GM12878 (cell line): ENCODE measurements around the gene CWF19L1. TPM values are rescaled to one million over a fixed set of nuclear protein-coding genes. Genes with fewer than 3 reads are reported as not detected.

ENCODE experiments used
- ATAC-seq: fragments of 200-7000 bp; cut with Tn5 transposase; 3 replicates; pipeline ENCODE4 v1.9.1; 2020; ENCODE audit warnings: mild to moderate bottlenecking, moderate library complexity
- BruUV-seq: library from RNA; stranded (reverse); fragments of 400-500 nt; replicated peaks from 2 replicates; lab custom pipeline; 2021; lab: Mats Ljungman, UMichigan
- CTCF ChIA-PET: fragments of 300-600 bp; sonication (Branson Sonifier 250); formaldehyde crosslinking; extraction: SDS; loops from one replicate; lab custom pipeline; 2021; ENCODE audit warnings: inconsistent platforms; lab: Yijun Ruan, JAX
- POLR2A ChIA-PET: fragments of 350-600 bp; formaldehyde crosslinking; extraction: SDS; loops from one replicate; lab custom pipeline; 2021; ENCODE audit warnings: inconsistent platforms; lab: Charles Lee
- RAD21 ChIA-PET: fragments of 300-600 bp; sonication (Branson Sonifier 250); formaldehyde crosslinking; loops from one replicate; lab custom pipeline; 2023; ENCODE audit warnings: antibody characterized with exemption; ENCODE audit not compliant: unreplicated experiment; lab: Charles Lee
- SMC1A ChIA-PET: fragments of 300-600 bp; sonication (Branson Sonifier 250); formaldehyde crosslinking; loops from one replicate; lab custom pipeline; 2023; ENCODE audit not compliant: unreplicated experiment, uncharacterized antibody; lab: Charles Lee
- DNase-seq: peaks from one replicate; pipeline ENCODE4 v3.0.0-alpha.2; 2011; ENCODE audit warnings: low read depth, low spot score
- FAIRE-seq: peaks from 3 replicates; lab custom pipeline; 2011; peaks lifted over from hg19 to GRCh38; lab: Jason Lieb, UNC
- H2AFZ ChIP-seq: 2 replicates; pipeline ENCODE4 v1.6.0; 2011; ENCODE audit warnings: low read depth, low read length, control low read depth; ENCODE audit not compliant: control insufficient read depth
- H3K27ac ChIP-seq: 2 replicates; pipeline ENCODE4 v1.5.1; 2011; ENCODE audit warnings: control low read depth; ENCODE audit not compliant: control insufficient read depth, insufficient read depth
- H3K27me3 ChIP-seq, 2 experiments: replicated peaks in 1 of 2; 2 replicates each; pipeline versions ENCODE4 v1.6.0 to v1.6.1; 2011; ENCODE audit warnings: low read length in 1 of 2; ENCODE audit not compliant: control insufficient read depth in 2 of 2, insufficient read depth in 2 of 2
- H3K36me3 ChIP-seq, 2 experiments: 2 replicates each; pipeline ENCODE4 v1.5.1; 2011; ENCODE audit warnings: low read length in 1 of 2; ENCODE audit not compliant: control insufficient read depth in 2 of 2, insufficient read depth in 2 of 2
- H3K4me1 ChIP-seq: 2 replicates; pipeline ENCODE4 v1.6.1; 2011; ENCODE audit warnings: mild to moderate bottlenecking, low read length, moderate library complexity, mixed read lengths; ENCODE audit not compliant: control insufficient read depth, insufficient read depth
- H3K4me2 ChIP-seq: 2 replicates; pipeline ENCODE4 v1.6.0; 2011; ENCODE audit warnings: control low read depth; ENCODE audit not compliant: control insufficient read depth, insufficient read depth
- H3K4me3 ChIP-seq: fragments of 200-600 bp; sonication (generic); 2 replicates; pipeline ENCODE4 v1.5.1; 2016
- H3K79me2 ChIP-seq: 2 replicates; pipeline ENCODE4 v1.6.0; 2011; ENCODE audit warnings: low read length; ENCODE audit not compliant: control insufficient read depth, insufficient read depth
- H3K9ac ChIP-seq: 2 replicates; pipeline ENCODE4 v1.8.0; 2011; ENCODE audit warnings: low read length, control low read depth, mixed read lengths; ENCODE audit not compliant: control insufficient read depth, insufficient read depth
- H3K9me3 ChIP-seq: replicated peaks from 3 replicates; pipeline ENCODE4 v1.5.1; 2011; ENCODE audit warnings: mild to moderate bottlenecking, low read length; ENCODE audit not compliant: control insufficient read depth, insufficient read depth
- H4K20me1 ChIP-seq: 2 replicates; pipeline ENCODE4 v1.6.0; 2011; ENCODE audit not compliant: control insufficient read depth, insufficient read depth
- BCL11A ChIP-seq: IDR thresholded peaks from 2 replicates; pipeline ENCODE4 v1.6.1; 2011; ENCODE audit warnings: low read depth, low read length
- EP300 ChIP-seq, 2 experiments: fragments of 150-350 bp in 1 of 2; IDR thresholded peaks; 2 replicates each; pipeline ENCODE4 v1.6.1; 2011 to 2012; ENCODE audit warnings: low read depth in 2 of 2, low read length in 2 of 2, borderline replicate concordance in 1 of 2, improper control_type of control experiment in 1 of 2, inconsistent platforms in 1 of 2; ENCODE audit not compliant: control insufficient read depth in 1 of 2
- FOS ChIP-seq: IDR thresholded peaks from 3 replicates; pipeline ENCODE4 v1.6.1; 2011; ENCODE audit warnings: borderline replicate concordance; ENCODE audit not compliant: insufficient read length; ENCODE audit errors: extremely low read depth
- HDAC6 ChIP-seq: fragments of 200-600 bp; sonication (generic); IDR thresholded peaks from one replicate; pipeline ENCODE4 v1.8.0; 2017; ENCODE audit warnings: antibody characterized with exemption; ENCODE audit not compliant: unreplicated experiment
- SREBF2 ChIP-seq: IDR thresholded peaks from 2 replicates; pipeline ENCODE4 v1.6.1; 2012; ENCODE audit warnings: mild to moderate bottlenecking, low read length
- ZNF622 ChIP-seq: fragments of 450-650 bp; IDR thresholded peaks from 2 replicates; pipeline ENCODE4 v1.6.1; 2017; ENCODE audit warnings: mild to moderate bottlenecking, inconsistent platforms
- WGBS: methylation state at CpG from one replicate; pipeline ENCODE4 v1.1.6; 2016; ENCODE audit warnings: low lambda C conversion rate; ENCODE audit not compliant: insufficient replicate concordance, insufficient coverage; ENCODE audit errors: missing lambda C conversion rate; 5-methylcytosine and 5-hydroxymethylcytosine counted together
- in situ Hi-C: fragments of 300-500 bp; cut with MboI; formaldehyde crosslinking; loops from 9 replicates; pipeline ENCODE4 v1.14.3; 2018; ENCODE audit warnings: mixed read lengths
- intact Hi-C: fragments of 100-400 bp; cut with micrococcal nuclease; formaldehyde crosslinking; loops from one replicate; pipeline ENCODE4 v1.14.2; 2022; ENCODE audit not compliant: unreplicated experiment
- polyA plus RNA-seq, 11 experiments: library from polyadenylated mRNA; depleted of rRNA in 4 of 11; unstranded in 6 of 11; stranded (reverse) in 5 of 11; fragments of >200 nt; fragmentation: Nextera tagmentation in 4 of 11; fragmentation: Illumina TruSeq in 1 of 11; extraction: Ambion mirVana in 4 of 11; extraction: Trizol in 1 of 11; gene quantifications; 1 replicate in 1 of 11; 2 replicates in 10 of 11; pipeline versions ENCODE4 v1.2.1 to v1.2.3, GENCODE V29; 2011 to 2016; ENCODE audit warnings: inconsistent platforms in 2 of 11, missing spikeins in 2 of 11, low read depth in 1 of 11
- total RNA-seq, 4 experiments: library from RNA; depleted of rRNA in 3 of 4; stranded (reverse); fragments of >200 nt in 3 of 4; fragmentation: Illumina TruSeq in 1 of 4; extraction: Trizol in 1 of 4; gene quantifications; 2 replicates each; pipeline versions ENCODE4 v1.2.1 to v1.2.3, GENCODE V29; 2013 to 2021
- TF ChIP-seq, protein P1 (sequence below): IDR thresholded peaks from 2 replicates; pipeline ENCODE4 v1.6.1; 2011; ENCODE audit warnings: borderline replicate concordance, low read depth, mild to moderate bottlenecking, moderate library complexity, mixed read lengths, low read length; ENCODE audit not compliant: insufficient read depth; ENCODE audit errors: extremely low read length
- TF ChIP-seq, protein P2 (sequence below): fragments of 450-650 bp; conservative IDR thresholded peaks from 2 replicates; pipeline ENCODE4 v1.6.1; 2017; ENCODE audit warnings: mild to moderate bottlenecking, moderate library complexity
- TF ChIP-seq, protein P3 (sequence below): fragments of 450-650 bp; IDR thresholded peaks from 2 replicates; pipeline ENCODE4 v1.6.1; 2016; ENCODE audit warnings: mild to moderate bottlenecking, moderate library complexity, borderline replicate concordance

Gene CWF19L1
- total and polyA plus RNA-seq, 10 of the 15 experiments (the other 5 are each of a cell fraction or from before 2014, with no cell fraction given), result 30.2 to 51.7 (median 38.1) TPM

DNA sequence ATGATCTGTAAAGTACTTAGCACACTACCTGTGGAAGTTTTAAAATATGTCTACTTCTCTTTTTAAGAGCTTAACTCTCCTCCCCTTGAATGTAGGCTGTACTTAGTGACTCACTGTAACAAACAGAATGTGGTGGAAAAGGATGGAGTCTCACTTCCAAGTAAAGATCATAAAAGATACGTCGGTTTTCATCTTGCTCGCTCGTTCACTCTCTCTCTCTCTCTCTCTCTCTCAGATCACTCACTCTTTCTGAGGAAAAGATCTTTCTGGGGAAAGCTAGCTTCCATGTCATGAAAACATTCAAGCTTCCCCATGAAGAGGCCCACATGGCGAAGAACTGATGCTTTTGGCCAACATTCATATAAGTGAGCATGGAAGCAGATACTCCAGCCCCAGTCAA, 43.6 kb downstream of the CWF19L1 start (continued):
- TF ChIP-seq, protein P1, sequence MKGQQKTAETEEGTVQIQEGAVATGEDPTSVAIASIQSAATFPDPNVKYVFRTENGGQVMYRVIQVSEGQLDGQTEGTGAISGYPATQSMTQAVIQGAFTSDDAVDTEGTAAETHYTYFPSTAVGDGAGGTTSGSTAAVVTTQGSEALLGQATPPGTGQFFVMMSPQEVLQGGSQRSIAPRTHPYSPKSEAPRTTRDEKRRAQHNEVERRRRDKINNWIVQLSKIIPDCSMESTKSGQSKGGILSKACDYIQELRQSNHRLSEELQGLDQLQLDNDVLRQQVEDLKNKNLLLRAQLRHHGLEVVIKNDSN, result no peak
- TF ChIP-seq, protein P2, sequence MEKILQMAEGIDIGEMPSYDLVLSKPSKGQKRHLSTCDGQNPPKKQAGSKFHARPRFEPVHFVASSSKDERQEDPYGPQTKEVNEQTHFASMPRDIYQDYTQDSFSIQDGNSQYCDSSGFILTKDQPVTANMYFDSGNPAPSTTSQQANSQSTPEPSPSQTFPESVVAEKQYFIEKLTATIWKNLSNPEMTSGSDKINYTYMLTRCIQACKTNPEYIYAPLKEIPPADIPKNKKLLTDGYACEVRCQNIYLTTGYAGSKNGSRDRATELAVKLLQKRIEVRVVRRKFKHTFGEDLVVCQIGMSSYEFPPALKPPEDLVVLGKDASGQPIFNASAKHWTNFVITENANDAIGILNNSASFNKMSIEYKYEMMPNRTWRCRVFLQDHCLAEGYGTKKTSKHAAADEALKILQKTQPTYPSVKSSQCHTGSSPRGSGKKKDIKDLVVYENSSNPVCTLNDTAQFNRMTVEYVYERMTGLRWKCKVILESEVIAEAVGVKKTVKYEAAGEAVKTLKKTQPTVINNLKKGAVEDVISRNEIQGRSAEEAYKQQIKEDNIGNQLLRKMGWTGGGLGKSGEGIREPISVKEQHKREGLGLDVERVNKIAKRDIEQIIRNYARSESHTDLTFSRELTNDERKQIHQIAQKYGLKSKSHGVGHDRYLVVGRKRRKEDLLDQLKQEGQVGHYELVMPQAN, result no peak
- TF ChIP-seq HDAC6 (no peak), EP300 (IDR thresholded peaks at IDR 0.05; ENCODE audit: borderline replicate concordance in 1 of 2, control insufficient read depth in 1 of 2, low read depth in 2 of 2, low read length in 2 of 2) (no peak), FOS (no peak)

DNA sequence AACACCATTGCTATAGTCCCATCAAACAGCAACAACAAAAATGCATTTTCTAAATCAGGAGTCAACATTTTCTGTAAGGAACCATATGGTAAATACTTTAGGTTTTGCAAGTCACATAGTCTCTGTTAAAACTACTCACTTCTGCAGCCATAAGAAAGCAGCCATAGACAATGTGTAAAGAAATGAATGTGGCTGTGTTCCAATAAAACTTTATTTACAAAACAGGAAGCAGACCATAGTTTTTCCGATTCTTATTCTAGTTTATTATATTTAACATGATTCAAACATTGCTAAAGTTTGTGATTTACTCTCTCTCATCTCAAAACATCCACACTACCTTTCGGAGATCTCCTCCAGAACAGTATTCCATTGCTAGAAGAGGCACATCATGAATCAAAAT, 44.9 kb downstream of the CWF19L1 start:
- Histone ChIP-seq H3K27ac (no peak overlapping the region), H3K4me1 (no peaks in the 10 kb centered on the region), H3K36me3 (peaks cover 0 to 29% of the 10 kb centered on the region in 2 experiments), H3K79me2 (peaks cover 10% of the 10 kb centered on the region), H2AFZ (no peak overlapping the region), H4K20me1 (no peaks in the 10 kb centered on the region), H3K4me2 (no peak overlapping the region), H3K9me3 (no peaks in the 10 kb centered on the region), H3K4me3 (no peak overlapping the region), H3K27me3 (no peaks in the 10 kb centered on the region), H3K9ac (no peak overlapping the region)
- BruUV-seq, result no TSS peak
- RAD21 ChIA-PET, result no interaction called here
- TF ChIP-seq ZNF622 (no peak), BCL11A (no peak), SREBF2 (no peak)
- TF ChIP-seq, protein P3, sequence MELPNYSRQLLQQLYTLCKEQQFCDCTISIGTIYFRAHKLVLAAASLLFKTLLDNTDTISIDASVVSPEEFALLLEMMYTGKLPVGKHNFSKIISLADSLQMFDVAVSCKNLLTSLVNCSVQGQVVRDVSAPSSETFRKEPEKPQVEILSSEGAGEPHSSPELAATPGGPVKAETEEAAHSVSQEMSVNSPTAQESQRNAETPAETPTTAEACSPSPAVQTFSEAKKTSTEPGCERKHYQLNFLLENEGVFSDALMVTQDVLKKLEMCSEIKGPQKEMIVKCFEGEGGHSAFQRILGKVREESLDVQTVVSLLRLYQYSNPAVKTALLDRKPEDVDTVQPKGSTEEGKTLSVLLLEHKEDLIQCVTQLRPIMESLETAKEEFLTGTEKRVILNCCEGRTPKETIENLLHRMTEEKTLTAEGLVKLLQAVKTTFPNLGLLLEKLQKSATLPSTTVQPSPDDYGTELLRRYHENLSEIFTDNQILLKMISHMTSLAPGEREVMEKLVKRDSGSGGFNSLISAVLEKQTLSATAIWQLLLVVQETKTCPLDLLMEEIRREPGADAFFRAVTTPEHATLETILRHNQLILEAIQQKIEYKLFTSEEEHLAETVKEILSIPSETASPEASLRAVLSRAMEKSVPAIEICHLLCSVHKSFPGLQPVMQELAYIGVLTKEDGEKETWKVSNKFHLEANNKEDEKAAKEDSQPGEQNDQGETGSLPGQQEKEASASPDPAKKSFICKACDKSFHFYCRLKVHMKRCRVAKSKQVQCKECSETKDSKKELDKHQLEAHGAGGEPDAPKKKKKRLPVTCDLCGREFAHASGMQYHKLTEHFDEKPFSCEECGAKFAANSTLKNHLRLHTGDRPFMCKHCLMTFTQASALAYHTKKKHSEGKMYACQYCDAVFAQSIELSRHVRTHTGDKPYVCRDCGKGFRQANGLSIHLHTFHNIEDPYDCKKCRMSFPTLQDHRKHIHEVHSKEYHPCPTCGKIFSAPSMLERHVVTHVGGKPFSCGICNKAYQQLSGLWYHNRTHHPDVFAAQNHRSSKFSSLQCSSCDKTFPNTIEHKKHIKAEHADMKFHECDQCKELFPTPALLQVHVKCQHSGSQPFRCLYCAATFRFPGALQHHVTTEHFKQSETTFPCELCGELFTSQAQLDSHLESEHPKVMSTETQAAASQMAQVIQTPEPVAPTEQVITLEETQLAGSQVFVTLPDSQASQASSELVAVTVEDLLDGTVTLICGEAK, result peak; percentile 89
- SMC1A ChIA-PET, result no interaction called here
- no peak for DNase-seq
- 97% methylated on average over 2 of the region's 2 CpGs for WGBS
- intact Hi-C loops, result loop anchor here (10.0 kb wide), 1 partner anchor 368 kb away; no protein-coding TSS in a partner anchor
- CTCF ChIA-PET, result no interaction called here
- no peak for ATAC-seq
- in situ Hi-C loops, result no loop called here
- FAIRE-seq, result no peak
- POLR2A ChIA-PET, result no interaction called here
